GM12874 (cell line): ENCODE measurements around the gene PACSIN2.

Experiments used
- CTCF ChIP-seq: IDR thresholded peaks from 2 replicates; pipeline ENCODE4 v1.5.1; 2011; ENCODE audit warnings: low read depth, mild to moderate bottlenecking, control low read depth, low read length, moderate library complexity; ENCODE audit not compliant: insufficient read depth

Gene PACSIN2

GRCh38 chr22:43002202-43002586, 12.8 kb downstream of the PACSIN2 start:
- no peak for TF ChIP-seq CTCF

DNA sequence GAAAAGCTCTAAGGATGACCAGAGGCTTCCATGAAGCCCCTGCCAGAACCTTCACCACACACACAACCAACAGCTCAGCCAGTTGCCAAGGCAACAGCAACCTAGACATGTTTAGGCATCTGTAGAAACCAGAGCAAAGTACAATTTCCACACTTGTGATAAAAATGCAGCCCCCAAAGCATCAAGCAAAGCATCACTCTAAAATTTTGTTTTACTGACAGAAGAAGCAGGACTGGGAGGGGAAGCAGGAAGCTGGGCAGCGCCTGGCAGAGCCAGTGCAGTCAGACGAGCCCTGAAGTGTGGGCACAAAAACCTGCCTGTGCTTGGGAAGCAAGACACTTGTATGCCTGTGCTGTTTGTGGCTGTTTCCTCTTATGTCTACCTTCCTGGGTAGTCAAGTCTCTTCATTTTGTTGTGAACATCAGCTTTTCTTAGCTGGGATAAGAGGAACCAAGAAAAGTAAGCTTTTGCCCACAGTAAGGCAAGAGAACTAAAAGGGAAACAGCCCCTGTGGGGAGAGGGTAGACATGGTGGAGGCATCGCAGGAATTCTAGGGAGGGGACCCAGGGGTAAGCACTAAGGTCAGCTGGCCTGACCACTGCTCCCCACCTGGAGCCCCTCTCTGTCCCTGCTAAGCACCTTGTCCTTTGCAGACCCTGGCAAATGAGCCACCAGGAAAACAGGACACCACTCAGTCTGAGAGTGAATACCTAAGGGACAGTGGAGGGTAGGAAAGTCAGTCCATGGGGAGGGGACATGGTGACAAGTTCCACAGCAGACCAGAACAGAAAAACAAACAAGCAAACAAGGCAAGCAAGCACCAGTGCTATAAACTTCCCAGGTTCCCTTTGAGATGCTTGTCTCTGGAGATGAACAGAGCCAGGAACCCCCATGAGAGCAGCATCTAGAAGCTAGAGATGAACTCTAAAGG, 13.4 kb downstream of the PACSIN2 start:
- no peak for TF ChIP-seq CTCF

DNA sequence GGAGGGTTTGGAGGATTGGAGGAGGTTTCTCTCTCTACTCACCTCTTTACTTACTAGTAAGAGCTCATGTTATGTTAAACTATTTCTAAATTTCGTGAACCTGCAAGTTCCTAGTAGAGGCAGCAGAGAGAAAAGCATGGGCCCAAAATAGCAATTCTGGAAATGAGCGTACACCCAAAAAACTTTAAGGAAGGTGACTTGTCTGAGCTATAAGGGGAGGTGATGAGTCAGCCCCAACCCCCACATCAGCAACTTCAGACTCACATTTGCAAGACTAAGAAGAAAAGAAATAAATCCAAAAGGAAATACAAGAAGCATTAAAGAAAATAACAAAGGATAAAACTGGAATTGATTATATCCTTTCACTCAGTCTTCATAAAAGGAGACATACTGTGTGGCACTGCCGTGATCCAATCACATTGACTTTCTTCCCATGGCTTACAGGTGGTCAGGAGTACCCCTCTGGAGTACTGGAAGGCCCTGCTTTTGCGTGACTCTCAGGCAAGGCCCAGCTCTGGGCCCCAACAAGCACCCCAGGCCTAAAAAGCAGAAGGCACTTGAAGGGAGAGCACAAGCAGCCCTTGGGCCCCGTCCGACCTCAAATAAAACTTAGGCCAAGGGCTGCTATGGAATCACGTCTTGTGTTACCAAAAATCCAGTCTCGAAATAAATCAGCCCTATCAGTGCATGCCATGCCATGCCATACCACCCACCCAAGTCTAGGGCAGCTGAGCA, 14.3 kb downstream of the PACSIN2 start:
- no peak for TF ChIP-seq CTCF

GRCh38 chr22:42997582-42998090, 17.3 kb downstream of the PACSIN2 start:
- TF ChIP-seq CTCF, result no peak

GRCh38 chr22:42996646-42997365, 18.1 kb downstream of the PACSIN2 start:
- no peak for TF ChIP-seq CTCF

DNA sequence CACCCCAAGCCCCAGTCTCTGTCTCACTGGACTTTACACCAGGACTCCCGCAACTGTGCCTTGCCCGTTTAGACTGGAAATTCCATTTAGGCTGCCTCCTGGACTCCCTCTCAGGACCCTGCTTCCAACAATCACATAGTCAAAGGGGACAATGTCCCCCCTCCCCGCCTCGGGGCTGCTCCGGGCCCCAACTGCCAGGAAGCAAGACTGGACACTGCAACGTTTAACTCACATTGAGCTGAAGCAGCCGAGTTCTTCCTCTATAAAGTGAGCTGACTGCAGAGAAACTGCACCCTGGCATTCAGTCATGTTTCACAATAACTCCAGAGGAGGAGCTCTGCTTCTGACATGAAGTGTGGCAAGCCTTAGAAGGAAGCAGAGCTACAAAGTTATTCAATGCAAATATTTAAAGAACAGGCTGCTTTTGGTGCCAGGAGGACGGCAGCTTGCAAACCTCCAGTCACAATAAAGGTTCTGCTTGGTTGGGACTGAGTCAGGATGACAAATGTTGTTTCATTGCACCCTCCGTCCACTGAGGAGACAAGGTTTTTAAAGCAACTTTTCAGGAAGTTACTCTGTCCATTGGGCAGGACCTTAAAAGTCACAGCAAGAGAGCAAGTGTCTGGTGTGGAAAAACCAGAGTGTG, 19.9 kb downstream of the PACSIN2 start:
- TF ChIP-seq CTCF, result no peak
